T-helper 17 cell (primary cell): ENCODE measurements around the gene CAMKK2. TPM values are rescaled to one million over a fixed set of nuclear protein-coding genes. Genes with fewer than 3 reads are reported as not detected.
"Not testable (repeated sequence)": the region's sequence is repeated elsewhere in the genome, so short reads cannot be mapped to it uniquely, and the experiment has no call there.

ENCODE experiments used
- ATAC-seq: fragments of 150-1000 bp; cut with Tn5 transposase; 2 replicates; pipeline ENCODE4 v1.10.0; 2021; ENCODE audit warnings: mild to moderate bottlenecking, moderate library complexity
- DNase-seq, 3 donors: peaks; one replicate each; pipeline versions ENCODE4 v3.0.0 to v3.0.0-alpha.2; 2020 to 2021
- H3K9me3 ChIP-seq: one replicate; pipeline ENCODE4 v1.7.0; 2013; ENCODE audit warnings: low read length, mild to moderate bottlenecking; ENCODE audit not compliant: control insufficient read depth, poor library complexity, severe bottlenecking
- H3K27ac Mint-ChIP-seq: one replicate; pipeline ENCODE4 v1.8.0; 2022; ENCODE audit warnings: mild to moderate bottlenecking, moderate library complexity, mixed read lengths
- H3K27me3 Mint-ChIP-seq: one replicate; pipeline ENCODE4 v1.8.0; 2022; ENCODE audit warnings: mixed read lengths
- H3K36me3 Mint-ChIP-seq: one replicate; pipeline ENCODE4 v1.8.0; 2022; ENCODE audit warnings: low read depth, mixed read lengths
- H3K4me1 Mint-ChIP-seq: one replicate; pipeline ENCODE4 v1.8.0; 2022; ENCODE audit warnings: mild to moderate bottlenecking, mixed read lengths
- H3K4me3 Mint-ChIP-seq: one replicate; pipeline ENCODE4 v1.8.0; 2022; ENCODE audit warnings: mild to moderate bottlenecking, moderate library complexity, mixed read lengths
- total RNA-seq, 4 donors: library from RNA in 2 of 4; stranded (reverse) in 2 of 4; gene quantifications; one replicate each; pipeline ENCODE4 v1.2.3 and lab custom pipeline; 2022 to 2026

Gene CAMKK2
- total RNA-seq, 2 donors from 2014 or later = 12.5 to 15.8 TPM

- ATAC-seq (no peak), DNase-seq (no peak)
- Mint-ChIP-seq H3K27me3 (no peaks in the 10 kb centered on the region), H3K4me1 (peaks cover 3% of the 10 kb centered on the region), H3K36me3 (peaks cover 11% of the 10 kb centered on the region), H3K27ac (no peak overlapping the region), H3K4me3 (no peak overlapping the region)
- no peaks in the 10 kb centered on the region for H3K9me3 ChIP-seq
These were observed 33.1 kb downstream of the CAMKK2 start for GRCh38 chr12:121263206-121263935.

- Mint-ChIP-seq H3K4me1 (peaks cover 4% of the 10 kb centered on the region), H3K36me3 (peaks cover 15% of the 10 kb centered on the region), H3K27ac (no peak overlapping the region), H3K27me3 (no peaks in the 10 kb centered on the region), H3K4me3 (no peak overlapping the region)
- ATAC-seq (no peak), DNase-seq (no peak)
- no peaks in the 10 kb centered on the region for H3K9me3 ChIP-seq
These were observed 35.1 kb downstream of the CAMKK2 start for GRCh38 chr12:121261398-121261797.

DNA sequence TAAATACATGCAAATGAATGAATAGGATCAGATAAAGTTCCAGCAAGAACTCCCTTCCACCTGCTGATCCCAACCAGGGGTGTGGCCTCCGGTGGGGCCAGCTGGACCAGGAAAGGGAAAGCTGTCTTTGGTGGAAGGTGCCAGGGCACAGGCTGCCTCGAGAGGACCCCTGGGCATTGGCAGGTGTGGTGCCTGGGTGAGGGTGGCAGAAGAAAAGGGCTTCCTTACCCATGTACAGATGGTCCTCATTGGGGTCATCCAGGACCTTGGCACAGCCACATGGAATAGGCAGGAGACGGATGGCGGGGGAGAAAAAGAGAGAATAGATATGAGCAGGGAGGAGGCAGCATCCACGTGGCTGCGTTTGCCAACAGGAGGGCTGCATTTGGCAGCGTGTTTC lies 36.4 kb downstream of the CAMKK2 start:
- H3K27ac Mint-ChIP-seq = no peak overlapping the region
- ATAC-seq = no peak
- no peaks in the 10 kb centered on the region for H3K9me3 ChIP-seq
- no peak overlapping the region for H3K4me3 Mint-ChIP-seq
- H3K4me1 Mint-ChIP-seq = peaks cover 3% of the 10 kb centered on the region
- H3K36me3 Mint-ChIP-seq = peaks cover 15% of the 10 kb centered on the region
- no peaks in the 10 kb centered on the region for H3K27me3 Mint-ChIP-seq
- DNase-seq = no peak

- peaks cover 2% of the 10 kb centered on the region for H3K4me1 Mint-ChIP-seq
- DNase-seq (no peak), ATAC-seq (no peak)
- H3K36me3 Mint-ChIP-seq = peaks cover 12% of the 10 kb centered on the region
- H3K9me3 ChIP-seq = no peaks in the 10 kb centered on the region
- no peak overlapping the region for H3K27ac Mint-ChIP-seq
- H3K4me3 Mint-ChIP-seq = no peak overlapping the region
- no peaks in the 10 kb centered on the region for H3K27me3 Mint-ChIP-seq
These were observed 37.4 kb downstream of the CAMKK2 start for GRCh38 chr12:121259074-121259473.

DNA sequence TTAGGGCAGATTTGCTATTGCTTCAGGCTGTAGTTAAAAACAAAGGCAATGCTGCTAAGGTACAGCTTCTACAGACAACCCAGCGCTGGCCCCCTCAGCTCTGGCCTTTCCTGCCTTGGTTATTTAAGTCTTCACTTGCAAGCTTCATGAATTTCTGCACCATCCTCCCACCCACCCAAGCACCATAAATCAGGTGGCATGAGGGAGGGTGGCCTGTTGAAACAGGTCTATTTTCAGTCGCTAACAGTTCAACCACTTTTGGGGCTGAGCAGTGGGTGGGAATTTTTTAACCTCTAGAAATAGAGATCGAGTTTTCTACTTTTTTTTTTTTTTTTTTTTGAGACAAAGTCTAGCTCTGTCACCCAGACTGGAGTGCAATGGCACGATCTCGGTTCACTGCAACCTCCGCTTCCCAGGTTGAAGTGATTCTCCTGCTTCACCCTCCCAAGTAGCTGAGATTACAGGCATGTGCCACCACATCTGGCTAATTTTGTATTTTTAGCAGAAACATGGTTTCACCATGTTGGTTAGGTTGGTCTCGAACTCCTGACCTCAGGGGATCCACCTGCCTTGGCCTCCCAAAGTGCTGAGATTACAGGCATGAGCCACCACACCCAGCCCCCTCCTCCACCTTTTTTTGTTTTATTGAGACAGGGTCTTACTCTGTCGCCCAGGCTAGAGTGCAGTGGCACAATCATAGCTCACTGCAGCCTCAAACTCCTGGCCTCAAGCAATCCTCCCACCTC lies 38.6 kb downstream of the CAMKK2 start:
- H3K27me3 Mint-ChIP-seq, H3K27ac Mint-ChIP-seq, ATAC-seq: not testable (repeated sequence)

GRCh38 chr12:121255433-121255832 lies 41.1 kb downstream of the CAMKK2 start:
- peaks cover 2% of the 10 kb centered on the region for H3K4me1 Mint-ChIP-seq
- no peak for DNase-seq
- no peak overlapping the region for H3K4me3 Mint-ChIP-seq
- no peak for ATAC-seq
- H3K9me3 ChIP-seq = no peaks in the 10 kb centered on the region
- no peaks in the 10 kb centered on the region for H3K27me3 Mint-ChIP-seq
- no peak overlapping the region for H3K27ac Mint-ChIP-seq
- H3K36me3 Mint-ChIP-seq = peaks cover 15% of the 10 kb centered on the region

More for the DNA sequence above, 38.6 kb downstream of the CAMKK2 start:
- not testable (repeated sequence) for H3K9me3 ChIP-seq, H3K4me1 Mint-ChIP-seq, DNase-seq, H3K4me3 Mint-ChIP-seq
- H3K36me3 Mint-ChIP-seq = peaks cover 14% of the 10 kb centered on the region

- DNase-seq = no peak
- peaks cover 12% of the 10 kb centered on the region for H3K36me3 Mint-ChIP-seq
- H3K27me3 Mint-ChIP-seq = no peaks in the 10 kb centered on the region
- no peak for ATAC-seq
- H3K4me1 Mint-ChIP-seq = peaks cover 2% of the 10 kb centered on the region
- H3K27ac Mint-ChIP-seq = no peak overlapping the region
- H3K9me3 ChIP-seq = no peaks in the 10 kb centered on the region
- no peak overlapping the region for H3K4me3 Mint-ChIP-seq
These were observed 42.7 kb downstream of the CAMKK2 start for GRCh38 chr12:121253638-121254335.

DNA sequence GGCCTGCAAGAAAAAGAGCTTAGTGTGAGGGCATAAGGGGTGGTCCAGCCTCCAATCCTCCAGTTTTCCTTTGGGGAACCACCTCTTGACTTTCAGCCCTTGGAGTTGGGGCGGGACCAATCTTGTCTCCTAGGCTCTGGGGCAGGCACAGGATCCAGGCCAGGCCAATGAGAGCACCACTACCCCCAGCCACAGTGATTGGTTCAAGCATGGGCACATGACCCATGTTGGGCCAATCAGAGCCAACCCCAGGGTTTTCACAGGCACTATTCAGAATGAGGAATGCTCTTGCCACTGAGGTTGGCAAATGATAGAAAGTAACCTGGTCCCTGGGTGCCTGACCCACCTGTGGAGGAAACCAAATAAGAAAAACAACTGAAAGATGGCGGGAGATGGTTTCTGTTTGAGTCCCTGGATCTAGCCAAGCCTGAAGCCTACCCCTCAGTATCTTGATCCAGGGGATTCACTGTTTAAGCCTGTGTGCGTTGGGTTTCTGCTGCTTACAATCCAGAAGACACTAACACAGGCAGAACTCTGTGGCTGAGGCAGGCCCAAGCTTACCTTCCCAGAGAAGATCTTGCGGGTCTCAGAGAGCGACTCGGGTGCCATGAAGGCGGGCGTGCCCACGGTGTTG lies 43.7 kb downstream of the CAMKK2 start:
- DNase-seq = no peak
- no peaks in the 10 kb centered on the region for H3K27me3 Mint-ChIP-seq
- ATAC-seq = no peak
- no peak overlapping the region for H3K27ac Mint-ChIP-seq
- peaks cover 2% of the 10 kb centered on the region for H3K4me1 Mint-ChIP-seq
- no peaks in the 10 kb centered on the region for H3K9me3 ChIP-seq
- H3K36me3 Mint-ChIP-seq = peaks cover 12% of the 10 kb centered on the region
- H3K4me3 Mint-ChIP-seq = no peak overlapping the region

DNA sequence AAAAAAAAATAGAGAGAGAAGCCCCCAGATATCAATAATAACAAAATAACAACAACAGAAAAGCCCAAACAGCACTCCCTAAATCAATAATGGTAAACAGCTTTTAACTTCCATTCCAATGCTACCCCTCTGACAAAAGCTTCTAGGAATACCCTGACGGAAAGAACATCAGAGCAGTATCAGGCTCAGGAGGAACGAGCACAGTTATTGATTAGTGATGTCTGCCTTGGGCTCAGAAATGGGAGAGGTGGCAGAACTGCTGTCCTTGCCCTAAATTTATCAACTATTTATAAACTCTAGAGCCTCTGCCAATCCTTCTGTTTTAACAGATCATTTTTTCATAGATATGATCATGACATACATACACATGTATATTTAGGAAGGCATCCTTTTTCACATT lies 44.7 kb downstream of the CAMKK2 start:
- H3K4me1 Mint-ChIP-seq = peaks cover 4% of the 10 kb centered on the region
- H3K9me3 ChIP-seq = no peaks in the 10 kb centered on the region
- peaks cover 12% of the 10 kb centered on the region for H3K36me3 Mint-ChIP-seq
- H3K27me3 Mint-ChIP-seq = no peaks in the 10 kb centered on the region
- H3K27ac Mint-ChIP-seq = no peak overlapping the region
- H3K4me3 Mint-ChIP-seq = no peak overlapping the region
- DNase-seq (no peak), ATAC-seq (no peak)

GRCh38 chr12:121250359-121250758 lies 46.1 kb downstream of the CAMKK2 start:
- DNase-seq (no peak), ATAC-seq (no peak)
- H3K36me3 Mint-ChIP-seq = peaks cover 7% of the 10 kb centered on the region
- H3K4me1 Mint-ChIP-seq = peaks cover 3% of the 10 kb centered on the region
- H3K27ac Mint-ChIP-seq = no peak overlapping the region
- H3K4me3 Mint-ChIP-seq = no peak overlapping the region
- H3K9me3 ChIP-seq = no peaks in the 10 kb centered on the region
- no peaks in the 10 kb centered on the region for H3K27me3 Mint-ChIP-seq

DNA sequence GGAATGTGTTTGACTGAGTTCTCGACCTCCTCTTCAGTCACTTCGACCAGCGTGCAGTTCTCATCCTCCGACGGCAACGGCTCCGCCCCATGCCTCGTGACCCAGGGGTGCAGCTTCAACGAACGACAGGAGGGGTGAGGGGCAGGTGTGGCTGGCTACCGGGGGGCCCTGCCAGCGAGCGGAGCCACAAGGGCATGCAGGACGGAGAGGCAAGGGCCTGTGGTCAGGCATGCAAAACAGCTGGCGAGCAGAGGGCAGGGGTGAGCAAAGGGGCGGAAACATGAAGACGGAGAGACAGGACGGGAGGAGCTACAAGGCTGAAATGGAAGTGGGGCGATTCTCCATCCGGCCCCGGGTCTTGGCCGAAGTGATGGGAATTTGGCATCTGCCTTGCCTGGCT lies 47.9 kb downstream of the CAMKK2 start:
- no peak overlapping the region for H3K27ac Mint-ChIP-seq
- H3K4me3 Mint-ChIP-seq = no peak overlapping the region
- H3K36me3 Mint-ChIP-seq = peaks cover 7% of the 10 kb centered on the region
- ATAC-seq = no peak
- no peak for DNase-seq
- no peaks in the 10 kb centered on the region for H3K9me3 ChIP-seq
- peaks cover 3% of the 10 kb centered on the region for H3K4me1 Mint-ChIP-seq
- no peaks in the 10 kb centered on the region for H3K27me3 Mint-ChIP-seq

DNA sequence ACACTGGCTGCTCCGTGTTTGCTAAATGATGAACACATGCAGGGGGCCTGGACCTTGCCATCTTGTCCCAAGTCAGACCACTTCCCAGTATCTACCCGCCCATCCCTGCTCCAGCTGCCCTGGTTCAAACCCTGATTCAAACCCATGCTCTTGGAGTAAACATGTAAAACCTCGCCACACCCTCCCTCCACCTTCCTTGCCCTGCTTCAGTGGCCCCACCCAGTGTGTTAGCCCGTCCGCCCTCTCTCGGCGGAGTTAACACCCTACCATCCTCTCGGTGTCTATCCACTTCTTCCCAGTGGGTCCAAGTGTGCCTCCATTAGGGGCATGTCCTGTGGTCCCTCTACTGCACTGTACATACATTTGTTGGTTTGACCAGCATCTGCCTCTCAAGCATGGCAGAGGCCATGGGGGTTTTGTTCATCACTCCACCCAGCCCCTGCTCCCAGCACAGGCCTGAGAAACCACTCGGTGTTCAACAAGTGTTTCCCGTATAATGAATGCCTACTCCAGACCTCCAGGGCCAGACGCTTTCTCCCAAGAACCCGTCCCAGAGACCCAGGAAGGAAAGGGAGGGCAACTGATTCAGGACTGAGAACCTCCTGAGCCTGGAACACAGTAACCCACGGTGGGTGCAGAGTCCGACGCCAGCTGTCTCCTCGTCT lies 49.5 kb downstream of the CAMKK2 start:
- Mint-ChIP-seq H3K36me3 (no peaks in the 10 kb centered on the region), H3K27ac (no peak overlapping the region), H3K4me3 (peak overlapping the region; percentile 33), H3K27me3 (no peaks in the 10 kb centered on the region), H3K4me1 (peaks cover 5% of the 10 kb centered on the region)
- H3K9me3 ChIP-seq = no peaks in the 10 kb centered on the region
- DNase-seq (no peak), ATAC-seq (no peak)

DNA sequence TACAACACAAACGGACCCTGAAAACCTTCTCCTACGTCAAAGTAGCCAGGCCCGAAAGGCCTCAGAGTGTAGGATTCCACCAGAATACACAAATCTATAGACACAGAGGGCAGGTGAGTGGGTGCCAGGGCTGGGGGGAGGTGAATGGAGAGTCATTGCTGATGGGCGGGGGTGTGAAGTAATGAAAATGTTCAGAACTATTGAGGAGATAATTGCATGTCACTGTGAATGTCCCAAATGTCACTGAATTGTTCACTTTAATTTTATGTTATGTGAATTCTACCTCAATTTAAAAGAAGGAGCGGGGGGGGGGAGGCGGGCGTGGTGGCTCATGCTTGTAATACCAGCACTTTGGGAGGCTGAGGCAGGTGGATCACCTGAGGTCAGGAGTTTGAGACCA lies 50.6 kb downstream of the CAMKK2 start:
- H3K27ac Mint-ChIP-seq = peak overlapping the region; percentile 59

More for the DNA sequence above, 50.6 kb downstream of the CAMKK2 start:
- Mint-ChIP-seq H3K36me3 (no peaks in the 10 kb centered on the region), H3K4me3 (no peak overlapping the region), H3K4me1 (peaks cover 15% of the 10 kb centered on the region), H3K27me3 (no peaks in the 10 kb centered on the region)
- H3K9me3 ChIP-seq = no peaks in the 10 kb centered on the region
- no peak for DNase-seq
- ATAC-seq = no peak
